CD4-positive, alpha-beta T cell treated with Interleukin-6 for 4 hours (primary cell): ENCODE results near the gene KLK12.
"Not testable (repeated sequence)": the region's sequence is repeated elsewhere in the genome, so short reads cannot be mapped to it uniquely, and the experiment has no call there.

Source experiments
- DNase-seq: peaks from one replicate; pipeline ENCODE4 v3.0.0-alpha.2; 2020; ENCODE audit warnings: mixed read lengths

KLK12 gene

GRCh38 chr19:51014242-51014641, 20.6 kb downstream of the KLK12 start:
- DNase-seq, result no peak

- no peak for DNase-seq
Observed at GRCh38 chr19:51012661-51013190, 22.1 kb downstream of the KLK12 start.

- DNase-seq, result no peak
Observed at GRCh38 chr19:51010066-51010795, 24.6 kb downstream of the KLK12 start.

- DNase-seq, result no peak
Observed at GRCh38 chr19:51009061-51009891, 25.5 kb downstream of the KLK12 start.

GRCh38 chr19:51007488-51007887, 27.3 kb downstream of the KLK12 start:
- no peak for DNase-seq

- no peak for DNase-seq
Observed at GRCh38 chr19:51006406-51006805, 28.4 kb downstream of the KLK12 start.

- DNase-seq, result no peak
Observed at GRCh38 chr19:51005248-51005647, 29.6 kb downstream of the KLK12 start.

- no peak for DNase-seq
Observed at GRCh38 chr19:51003316-51003715, 31.5 kb downstream of the KLK12 start.

- DNase-seq, result peak; percentile 4
Observed at GRCh38 chr19:51002542-51003311, 32.1 kb downstream of the KLK12 start.

- no peak for DNase-seq
Observed at GRCh38 chr19:51002089-51002532, 32.7 kb downstream of the KLK12 start.

GRCh38 chr19:51001515-51001914, 33.3 kb downstream of the KLK12 start, which contains the start of gene KLK8:
Gene KLK8, minus strand, starts transcription at chr19:51001604. Its CDS starts 437 bp downstream, at chr19:51001167.
- DNase-seq, result no peak

- no peak for DNase-seq
Observed at GRCh38 chr19:51000981-51001380, 33.8 kb downstream of the KLK12 start.

- DNase-seq, result no peak
Observed at GRCh38 chr19:51000426-51000825, 34.4 kb downstream of the KLK12 start.

- no peak for DNase-seq
Observed at GRCh38 chr19:50998686-50999085, 36.1 kb downstream of the KLK12 start.

- DNase-seq, result no peak
Observed at GRCh38 chr19:50998061-50998460, 36.7 kb downstream of the KLK12 start.

GRCh38 chr19:50994129-50994528, 40.7 kb downstream of the KLK12 start:
- DNase-seq, result no peak

- DNase-seq, result no peak
Observed at GRCh38 chr19:50992666-50993035, 42.2 kb downstream of the KLK12 start.

GRCh38 chr19:50984416-50984815, 50.4 kb downstream of the KLK12 start:
- DNase-seq, result not testable (repeated sequence)

- DNase-seq, result no peak
Observed at GRCh38 chr19:50983625-50984292, 51.0 kb downstream of the KLK12 start, which contains the start of gene KLK7. Gene KLK7, minus strand, starts transcription at chr19:50983917. Its CDS starts 1,518 bp downstream, at chr19:50982399.

- DNase-seq, result no peak
Observed at GRCh38 chr19:50982186-50982585, 52.6 kb downstream of the KLK12 start.

- DNase-seq, result no peak
Observed at GRCh38 chr19:50981587-50982146, 53.1 kb downstream of the KLK12 start.

- no peak for DNase-seq
Observed at GRCh38 chr19:50980208-50980607, 54.6 kb downstream of the KLK12 start.
